HepG2 (cell line): ENCODE measurements around the gene NAE1.

Experiments used
- CTCF ChIP-seq: sonication (generic); formaldehyde crosslinking; IDR thresholded peaks from 2 replicates; pipeline ENCODE4 v1.5.0; 2020; ENCODE audit warnings: mild to moderate bottlenecking, missing genetic modification reagents, moderate library complexity
- FOXK2 ChIP-seq: fragments of 450-650 bp; IDR thresholded peaks from 2 replicates; pipeline ENCODE4 v1.6.1; 2016
- MED1 ChIP-seq: sonication (generic); formaldehyde crosslinking; IDR thresholded peaks from 2 replicates; pipeline ENCODE4 v1.4.0; 2020; ENCODE audit warnings: missing genetic modification reagents
- POLR2G ChIP-seq: fragments of 200-400 bp; formaldehyde crosslinking; IDR thresholded peaks from 2 replicates; pipeline ENCODE4 v1.6.1; 2018; ENCODE audit warnings: mild to moderate bottlenecking, low read depth, low read length, moderate library complexity
- SNAPC2 ChIP-seq: sonication (generic); formaldehyde crosslinking; IDR thresholded peaks from 2 replicates; pipeline ENCODE4 v1.8.1; 2022; ENCODE audit warnings: mild to moderate bottlenecking, missing genetic modification reagents
- THAP11 ChIP-seq: IDR thresholded peaks from 2 replicates; pipeline ENCODE4 v1.6.1; 2016; ENCODE audit warnings: missing biosample characterization, missing genetic modification reagents
- U2AF2 ChIP-seq: fragments of 200-400 bp; formaldehyde crosslinking; IDR thresholded peaks from 2 replicates; pipeline ENCODE4 v1.6.1; 2017; ENCODE audit warnings: low read depth, mild to moderate bottlenecking, low read length

GRCh38 chr16:66754211-66754610 is 76.6 kb downstream of the NAE1 start:
- no peak for TF ChIP-seq SNAPC2 (CRISPR knock-in tag)
- no peak for TF ChIP-seq CTCF (CRISPR knock-in tag)
- no peak for TF ChIP-seq MED1 (CRISPR knock-in tag)
- TF ChIP-seq FOXK2, result no peak
- no peak for TF ChIP-seq U2AF2
- no peak for TF ChIP-seq POLR2G
- no peak for TF ChIP-seq THAP11 (CRISPR knock-in tag)
